Esophagus (tissue), 2 donors: Measurements from ENCODE around the gene LEPROT. TPM values are rescaled to one million over a fixed set of nuclear protein-coding genes. Genes with fewer than 3 reads are reported as not detected.

Experiments used
- H3K27ac ChIP-seq, 2 donors: one replicate each; pipeline ENCODE4 v1.5.1; 2013; ENCODE audit warnings: low read depth in 2 of 2, mild to moderate bottlenecking in 2 of 2, inconsistent platforms in 1 of 2, low read length in 1 of 2, moderate library complexity in 1 of 2
- H3K27me3 ChIP-seq, 2 donors: one replicate each; pipeline ENCODE4 v1.6.1; 2013; ENCODE audit warnings: low read length in 2 of 2, control low read depth in 1 of 2, mild to moderate bottlenecking in 1 of 2; ENCODE audit not compliant: insufficient read depth in 2 of 2, control insufficient read depth in 1 of 2
- H3K36me3 ChIP-seq, 2 donors: one replicate each; pipeline ENCODE4 v1.6.1; 2013; ENCODE audit warnings: low read length in 1 of 2; ENCODE audit not compliant: control insufficient read depth in 2 of 2, insufficient read depth in 2 of 2
- H3K4me1 ChIP-seq, 2 donors: one replicate each; pipeline ENCODE4 v1.6.1; 2013; ENCODE audit warnings: low read length in 1 of 2; ENCODE audit not compliant: control insufficient read depth in 2 of 2, insufficient read depth in 2 of 2
- H3K4me3 ChIP-seq, 2 donors: one replicate each; pipeline ENCODE4 v1.5.1; 2013; ENCODE audit warnings: low read length in 2 of 2, mild to moderate bottlenecking in 2 of 2, low read depth in 1 of 2, moderate library complexity in 1 of 2
- H3K9me3 ChIP-seq, 2 donors: one replicate each; pipeline ENCODE4 v1.6.1; 2013; ENCODE audit warnings: mild to moderate bottlenecking in 2 of 2, low read depth in 1 of 2, low read length in 1 of 2, moderate library complexity in 1 of 2; ENCODE audit not compliant: control insufficient read depth in 2 of 2, insufficient read depth in 1 of 2
- WGBS, 2 donors: extraction: QIAGEN DNeasy Blood & Tissue Kit; methylation state at CpG; one replicate each; pipeline ENCODE4 v1.1.7; 2013; 5-methylcytosine and 5-hydroxymethylcytosine counted together
- polyA plus RNA-seq, 2 donors: library from polyadenylated mRNA; stranded (reverse); fragments of 200-250 nt; gene quantifications; one replicate each; pipeline ENCODE4 v1.2.3, GENCODE V29; 2013
- donor health status: healthy with polysubstance abuse.
- donor health status: Bipolar disorder and iron deficiency.

LEPROT gene
- polyA plus RNA-seq, 2 donors, result 23.2 to 26.4 TPM

GRCh38 chr1:65409816-65410326 lies 10.6 kb upstream of the LEPROT start:
- 91 to 92% methylated on average over 4 of the region's 4 CpGs for WGBS, 2 donors
- Histone ChIP-seq H3K27me3 (no peaks in the 10 kb centered on the region), H3K36me3 (no peaks in the 10 kb centered on the region), H3K9me3 (no peaks in the 10 kb centered on the region), H3K4me1 (no peaks in the 10 kb centered on the region), H3K4me3 (no peak overlapping the region), H3K27ac (no peak overlapping the region)

DNA sequence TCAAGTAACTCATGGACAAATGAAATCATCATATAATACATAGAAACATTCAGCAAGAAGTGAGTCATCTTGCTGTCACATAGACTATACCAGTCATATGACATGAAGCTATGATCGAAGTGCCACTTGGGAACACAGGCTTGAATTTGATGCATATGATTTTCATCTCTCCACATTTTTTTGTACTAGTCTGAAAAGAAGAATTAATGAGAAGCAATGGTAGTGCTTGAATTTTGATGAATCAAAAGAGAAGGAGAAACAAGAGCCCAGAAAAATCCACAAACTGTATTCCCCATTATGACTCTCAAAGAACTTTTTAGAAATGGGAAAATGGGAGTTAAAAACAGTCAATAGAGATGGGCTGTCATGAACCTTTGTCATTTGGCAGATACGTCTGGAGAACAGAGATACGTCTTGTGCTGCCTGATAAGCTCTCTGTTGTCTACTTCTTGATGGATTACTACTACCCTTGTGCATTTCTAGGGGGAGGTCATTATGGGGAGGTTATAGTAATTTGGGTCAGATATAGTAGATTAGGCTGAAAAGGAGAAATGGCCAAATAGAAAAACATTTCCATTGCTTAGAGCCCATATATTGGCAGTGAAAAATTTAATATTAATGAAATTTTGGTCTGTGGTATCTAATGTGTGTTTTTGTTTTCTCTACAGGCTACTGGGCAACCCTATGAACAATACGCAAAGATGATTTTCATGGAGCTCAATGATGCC lies 8.0 kb upstream of the LEPROT start:
- Histone ChIP-seq H3K36me3 (no peaks in the 10 kb centered on the region), H3K27ac (no peak overlapping the region), H3K4me1 (no peaks in the 10 kb centered on the region), H3K27me3 (no peaks in the 10 kb centered on the region), H3K9me3 (no peaks in the 10 kb centered on the region), H3K4me3 (no peak overlapping the region)
- WGBS, 2 donors, result 88% methylated on average over 4 of the region's 4 CpGs

DNA sequence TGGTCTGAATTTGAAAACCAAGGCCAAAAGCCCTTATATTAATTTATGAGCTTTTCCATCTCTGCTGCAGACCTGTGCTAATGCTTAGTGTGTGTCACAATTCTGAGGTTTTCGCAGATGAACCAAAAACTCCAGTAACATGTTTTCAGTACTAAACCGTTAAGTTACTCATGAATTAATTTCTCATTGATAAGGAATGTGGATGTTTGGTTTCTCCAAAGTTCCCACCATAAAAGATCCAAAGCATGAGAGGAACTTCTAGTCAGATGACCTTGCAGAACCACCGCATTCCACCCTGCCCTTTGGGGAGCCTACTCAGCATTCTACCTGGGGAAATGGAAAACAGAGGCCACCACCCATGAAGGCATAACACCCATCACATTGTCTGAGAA lies 7.5 kb upstream of the LEPROT start:
- 89 to 90% methylated on average over 3 of the region's 3 CpGs for WGBS, 2 donors
- H3K4me1 ChIP-seq, result no peaks in the 10 kb centered on the region
- H3K36me3 ChIP-seq, result no peaks in the 10 kb centered on the region
- H3K27me3 ChIP-seq, result no peaks in the 10 kb centered on the region
- no peak overlapping the region for H3K27ac ChIP-seq
- H3K4me3 ChIP-seq, result no peak overlapping the region
- H3K9me3 ChIP-seq, result no peaks in the 10 kb centered on the region

DNA sequence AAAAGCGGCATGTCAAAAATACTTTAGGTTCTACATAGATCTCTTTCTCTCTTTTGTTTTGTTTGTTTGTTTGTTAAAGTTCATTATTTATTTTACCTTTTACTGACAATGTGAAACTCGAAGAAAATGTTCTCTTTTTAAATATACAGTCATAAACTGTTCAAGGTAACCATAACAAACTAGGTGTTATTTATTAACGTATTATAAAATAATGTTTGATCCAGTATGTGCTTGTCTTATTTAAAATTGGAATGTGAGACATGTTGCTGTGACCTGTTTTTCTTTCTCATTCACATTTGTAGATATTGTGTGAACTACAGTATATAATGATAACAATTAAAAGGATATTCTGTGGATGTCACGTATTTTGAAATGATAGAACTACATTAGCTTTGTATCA lies 5.9 kb upstream of the LEPROT start:
- Histone ChIP-seq H3K36me3 (no peaks in the 10 kb centered on the region), H3K27me3 (no peaks in the 10 kb centered on the region), H3K9me3 (no peaks in the 10 kb centered on the region), H3K4me3 (no peak overlapping the region), H3K27ac (no peak overlapping the region), H3K4me1 (no peaks in the 10 kb centered on the region)
- WGBS, 2 donors, result 74 to 79% methylated on average over 4 of the region's 4 CpGs

- H3K36me3 ChIP-seq, result no peaks in the 10 kb centered on the region
- H3K4me1 ChIP-seq, result no peaks in the 10 kb centered on the region
- H3K27ac ChIP-seq, result no peak overlapping the region
- no peaks in the 10 kb centered on the region for H3K9me3 ChIP-seq
- WGBS, 2 donors, result 90 to 93% methylated on average over 1 of the region's 1 CpG
- no peak overlapping the region for H3K4me3 ChIP-seq
- no peaks in the 10 kb centered on the region for H3K27me3 ChIP-seq
Measured at GRCh38 chr1:65416767-65417166, 3.7 kb upstream of the LEPROT start.

GRCh38 chr1:65417729-65418128 lies 2.7 kb upstream of the LEPROT start:
- Histone ChIP-seq H3K36me3 (no peaks in the 10 kb centered on the region), H3K9me3 (no peaks in the 10 kb centered on the region), H3K4me1 (peaks cover 1 to 7% of the 10 kb centered on the region in 2 donors), H3K27ac (no peak overlapping the region), H3K27me3 (no peaks in the 10 kb centered on the region), H3K4me3 (no peak overlapping the region)
- 53 to 70% methylated on average over 2 of the region's 2 CpGs for WGBS, 2 donors

DNA sequence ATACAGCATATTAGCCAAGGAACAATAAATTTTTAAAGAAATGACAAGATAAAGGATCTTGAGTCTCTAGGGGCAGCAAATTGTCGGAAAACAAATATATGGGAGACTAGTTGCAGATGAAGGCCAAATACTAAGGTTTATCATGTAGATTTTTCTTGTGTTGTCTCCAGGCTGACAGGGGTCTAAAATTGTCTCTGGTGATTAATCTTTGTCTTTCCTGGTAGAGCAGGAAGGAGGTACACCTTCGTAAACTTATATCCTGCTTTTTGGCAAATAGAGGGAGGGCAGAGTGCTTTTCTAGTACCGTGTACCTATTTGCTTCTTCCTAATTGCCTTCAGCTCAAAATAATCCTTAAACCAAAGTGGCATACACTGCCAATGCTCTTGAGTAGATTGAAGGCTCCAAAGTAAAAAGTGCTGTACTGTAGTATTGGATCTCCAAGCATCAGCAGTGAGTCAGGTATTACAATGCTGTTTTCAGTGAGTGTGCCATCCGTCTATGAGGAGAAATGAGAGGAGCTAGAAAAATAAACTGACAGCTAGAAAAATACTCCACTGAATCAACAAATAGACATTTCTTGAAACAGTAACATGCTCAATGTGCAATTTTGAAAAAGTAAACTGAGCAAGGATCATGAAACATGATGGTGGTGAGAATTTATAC lies 1.8 kb upstream of the LEPROT start:
- no peak overlapping the region for H3K4me3 ChIP-seq
- 85 to 87% methylated on average over 4 of the region's 4 CpGs for WGBS, 2 donors
- no peaks in the 10 kb centered on the region for H3K27me3 ChIP-seq
- peaks cover 2 to 10% of the 10 kb centered on the region in 2 donors for H3K4me1 ChIP-seq
- H3K9me3 ChIP-seq, result no peaks in the 10 kb centered on the region
- no peak overlapping the region for H3K27ac ChIP-seq
- no peaks in the 10 kb centered on the region for H3K36me3 ChIP-seq

DNA sequence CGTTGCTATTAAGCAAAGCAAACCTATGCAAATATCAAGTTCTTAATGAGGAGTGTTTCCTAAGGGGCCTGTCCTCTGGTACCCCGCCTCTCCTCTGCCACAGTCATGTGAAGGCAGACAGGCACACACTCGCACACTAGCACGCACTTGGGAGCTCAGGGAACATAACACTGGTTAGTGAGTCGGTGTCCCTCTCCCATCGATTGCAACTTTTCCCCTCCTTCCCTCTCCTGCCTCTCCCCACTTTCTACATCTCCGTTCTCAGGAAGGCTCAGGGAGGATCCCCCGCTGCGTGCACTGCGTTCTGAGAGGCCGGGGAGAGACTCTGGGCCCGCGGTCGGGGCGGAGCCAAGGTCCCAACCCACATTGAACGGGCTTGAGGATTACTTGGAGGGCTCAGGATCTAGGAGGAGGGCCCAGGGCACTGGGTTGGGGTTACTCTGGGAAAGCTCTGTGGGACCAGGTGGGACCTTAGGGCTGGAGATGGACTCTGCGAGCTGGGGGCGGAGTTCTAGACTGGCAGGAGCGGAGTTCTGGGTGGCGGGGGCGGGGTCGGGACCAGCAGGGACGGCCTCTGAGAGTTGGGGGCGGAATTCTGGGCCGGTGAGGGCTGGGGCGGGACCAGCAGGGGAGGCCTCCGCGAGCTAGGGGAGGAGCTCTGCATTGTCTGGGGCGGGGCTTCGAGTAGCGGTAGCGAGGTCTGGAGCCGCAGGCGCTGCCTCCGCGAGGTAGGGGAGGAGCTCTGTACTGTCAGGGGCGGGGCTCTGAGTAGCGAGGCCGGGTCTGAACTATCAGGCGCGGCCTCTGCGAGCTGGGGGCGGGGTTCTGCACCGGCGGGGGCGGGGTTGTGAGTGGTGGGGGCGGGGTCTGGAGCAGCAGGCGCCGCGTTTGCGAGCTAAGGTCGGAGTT lies 533 bp upstream of the LEPROT start:
- peak overlapping the region; percentile 93 to 98 for H3K27ac ChIP-seq

GRCh38 chr1:65421351-65422025 lies 1.0 kb downstream of the LEPROT start:
- Histone ChIP-seq H3K4me1 (peaks cover 2 to 16% of the 10 kb centered on the region in 2 donors), H3K4me3 (peak overlapping the region; percentile 86 to 92), H3K27me3 (no peaks in the 10 kb centered on the region), H3K36me3 (peaks cover 2 to 5% of the 10 kb centered on the region in 2 donors), H3K9me3 (no peaks in the 10 kb centered on the region), H3K27ac (peak overlapping the region; percentile 98 to 99)
- WGBS, 2 donors, result 6 to 7% methylated on average over 13 of the region's 13 CpGs

More for the DNA sequence above, 533 bp upstream of the LEPROT start:
- H3K4me3 ChIP-seq, result peak overlapping the region; percentile 62 to 71
- no peaks in the 10 kb centered on the region for H3K36me3 ChIP-seq
- no peaks in the 10 kb centered on the region for H3K27me3 ChIP-seq
- 1% methylated on average over 40 to 52 of the region's 52 CpGs for WGBS, 2 donors
- no peaks in the 10 kb centered on the region for H3K9me3 ChIP-seq
- H3K4me1 ChIP-seq, result peaks cover 2 to 13% of the 10 kb centered on the region in 2 donors
